Keratinocyte (primary cell): ENCODE measurements around the gene CABP2. TPM values are rescaled to one million over a fixed set of nuclear protein-coding genes. Genes with fewer than 3 reads are reported as not detected.

ENCODE experiments used
- DNase-seq: peaks from one replicate; pipeline ENCODE4 v3.0.0-alpha.2; 2011; ENCODE audit warnings: low read depth, missing footprints, low spot score
- FAIRE-seq: peaks from 2 replicates; lab custom pipeline; 2011; peaks lifted over from hg19 to GRCh38; lab: Jason Lieb, UNC
- H2AFZ ChIP-seq: 2 replicates; pipeline ENCODE4 v1.6.0; 2012; ENCODE audit warnings: low read length, control low read depth, inconsistent platforms; ENCODE audit not compliant: control insufficient read depth
- H3K27ac ChIP-seq: 2 replicates; pipeline ENCODE4 v1.5.1; 2011; ENCODE audit warnings: low read length; ENCODE audit not compliant: control insufficient read depth, insufficient read depth
- H3K27me3 ChIP-seq: 3 replicates; pipeline ENCODE4 v1.6.0; 2011; ENCODE audit warnings: low read length; ENCODE audit not compliant: control insufficient read depth, insufficient read depth; ENCODE audit errors: extremely low read depth
- H3K36me3 ChIP-seq, 2 experiments: 2 replicates in 1 of 2; 3 replicates in 1 of 2; pipeline ENCODE4 v1.5.1; 2011; ENCODE audit warnings: low read length in 2 of 2, mild to moderate bottlenecking in 1 of 2; ENCODE audit not compliant: control insufficient read depth in 2 of 2, insufficient read depth in 2 of 2; ENCODE audit errors: extremely low read depth in 1 of 2
- H3K4me1 ChIP-seq: 3 replicates; pipeline ENCODE4 v1.5.1; 2011; ENCODE audit warnings: low read length; ENCODE audit not compliant: control insufficient read depth, insufficient read depth; ENCODE audit errors: extremely low read depth
- H3K4me2 ChIP-seq: 3 replicates; pipeline ENCODE4 v1.6.0; 2011; ENCODE audit warnings: low read depth, low read length; ENCODE audit not compliant: control insufficient read depth, insufficient read depth; ENCODE audit errors: extremely low read depth
- H3K4me3 ChIP-seq, 3 experiments: fragments of 200-600 bp in 1 of 3; sonication (generic) in 1 of 3; 2 replicates in 2 of 3; 3 replicates in 1 of 3; pipeline ENCODE4 v1.5.1; 2011 to 2016; ENCODE audit warnings: low read length in 3 of 3, mild to moderate bottlenecking in 3 of 3, control low read depth in 2 of 3, inconsistent platforms in 1 of 3, low read depth in 1 of 3, mixed read lengths in 1 of 3, mixed run types in 1 of 3, moderate library complexity in 1 of 3; ENCODE audit not compliant: control insufficient read depth in 2 of 3, insufficient read depth in 2 of 3; ENCODE audit errors: extremely low read depth in 1 of 3
- H3K79me2 ChIP-seq: 2 replicates; pipeline ENCODE4 v1.6.0; 2012; ENCODE audit warnings: low read length; ENCODE audit not compliant: control insufficient read depth, insufficient read depth
- H3K9ac ChIP-seq: 3 replicates; pipeline ENCODE4 v1.6.0; 2011; ENCODE audit warnings: low read length; ENCODE audit not compliant: control insufficient read depth, insufficient read depth; ENCODE audit errors: extremely low read depth
- H3K9me1 ChIP-seq: 3 replicates; pipeline ENCODE4 v1.6.0; 2011; ENCODE audit warnings: low read length; ENCODE audit not compliant: control insufficient read depth, insufficient read depth; ENCODE audit errors: extremely low read depth
- H3K9me3 ChIP-seq: 2 replicates; pipeline ENCODE4 v1.5.1; 2012; ENCODE audit warnings: low read depth, low read length; ENCODE audit not compliant: control insufficient read depth
- H4K20me1 ChIP-seq: 3 replicates; pipeline ENCODE4 v1.6.0; 2011; ENCODE audit warnings: low read length; ENCODE audit not compliant: control insufficient read depth, insufficient read depth; ENCODE audit errors: extremely low read depth
- CTCF ChIP-seq, 3 experiments: IDR thresholded peaks in 1 of 3; conservative IDR thresholded peaks in 1 of 3; optimal IDR thresholded peaks in 1 of 3; 2 replicates in 2 of 3; 3 replicates in 1 of 3; pipeline versions ENCODE3 to v1.5.1; 2011; ENCODE audit warnings: low read length in 3 of 3, mild to moderate bottlenecking in 3 of 3, moderate library complexity in 2 of 3, control low read depth in 1 of 3, inconsistent platforms in 1 of 3; ENCODE audit not compliant: insufficient read depth in 2 of 3; ENCODE audit errors: extremely low read depth in 1 of 3
- EZH2 ChIP-seq: IDR thresholded peaks from one replicate; pipeline ENCODE4 v1.6.1; 2012; ENCODE audit warnings: inconsistent platforms, mild to moderate bottlenecking, low read length, moderate library complexity
- dilution Hi-C: fragments of 300-500 bp; cut with MboI; formaldehyde crosslinking; loops from one replicate; pipeline ENCODE4 v1.7.0; 2020; ENCODE audit warnings: low sequenced_read_pairs; ENCODE audit not compliant: extremely low pct_ligation_motif_present
- polyA plus RNA-seq, 5 experiments: library from polyadenylated mRNA; depleted of rRNA in 3 of 5; stranded (reverse) in 3 of 5; stranded (forward) in 1 of 5; unstranded in 1 of 5; fragments of >200 nt; gene quantifications; 1 replicate in 1 of 5; 2 replicates in 3 of 5; 3 replicates in 1 of 5; pipeline versions ENCODE4 v1.2.1 to v1.2.3, GENCODE V29; 2011 to 2012; ENCODE audit warnings: missing spikeins in 2 of 5, low read depth in 1 of 5, low replicate concordance in 1 of 5

The CABP2 gene
- polyA plus RNA-seq, 1 donor (not counting 4 experiments of a cell fraction or from before 2014, with no cell fraction given), result not detected

- dilution Hi-C loops, result no loop called here
Observed at GRCh38 chr11:67484847-67485311, 38.4 kb downstream of the CABP2 start.

GRCh38 chr11:67483831-67484665 lies 39.2 kb downstream of the CABP2 start:
- Histone ChIP-seq H3K27me3 (no peaks in the 10 kb centered on the region), H4K20me1 (no peaks in the 10 kb centered on the region), H3K4me1 (peaks cover 13% of the 10 kb centered on the region), H3K36me3 (peaks cover 4 to 8% of the 10 kb centered on the region in 2 experiments), H3K9me1 (no peaks in the 10 kb centered on the region), H3K4me2 (peak overlapping the region; percentile 80), H3K9ac (no peak overlapping the region), H3K27ac (no peak overlapping the region), H3K9me3 (no peaks in the 10 kb centered on the region), H3K4me3 (peak overlapping the region in 1 of 3 experiments; percentile 81), H2AFZ (no peak overlapping the region), H3K79me2 (peaks cover 4% of the 10 kb centered on the region)
- no peak for TF ChIP-seq CTCF (optimal IDR thresholded peaks at IDR 0.05 in 1 of 3, IDR thresholded peaks at IDR 0.05 in 1 of 3, conservative IDR thresholded peaks at IDR 0.05 in 1 of 3; ENCODE audit: extremely low read depth in 1 of 3, insufficient read depth in 2 of 3, low read length in 3 of 3)
- TF ChIP-seq EZH2, result no peak
- DNase-seq, result no peak
- dilution Hi-C loops, result no loop called here
- no peak for FAIRE-seq

More at GRCh38 chr11:67484847-67485311, 38.4 kb downstream of the CABP2 start:
- Histone ChIP-seq H4K20me1 (no peaks in the 10 kb centered on the region), H3K27me3 (no peaks in the 10 kb centered on the region), H3K4me2 (no peak overlapping the region), H3K4me3 (no peak overlapping the region), H3K9me3 (no peaks in the 10 kb centered on the region), H3K27ac (no peak overlapping the region), H3K36me3 (peaks cover 4 to 13% of the 10 kb centered on the region in 2 experiments), H3K79me2 (peaks cover 4% of the 10 kb centered on the region), H3K9ac (no peak overlapping the region), H2AFZ (no peak overlapping the region), H3K4me1 (peaks cover 13% of the 10 kb centered on the region), H3K9me1 (no peaks in the 10 kb centered on the region)
- DNase-seq (no peak), FAIRE-seq (no peak)
- TF ChIP-seq EZH2, result no peak
- TF ChIP-seq CTCF (optimal IDR thresholded peaks at IDR 0.05 in 1 of 3, IDR thresholded peaks at IDR 0.05 in 1 of 3, conservative IDR thresholded peaks at IDR 0.05 in 1 of 3; ENCODE audit: extremely low read depth in 1 of 3, insufficient read depth in 2 of 3, low read length in 3 of 3), result no peak
